ENCODE measurements around the gene FNIP1.
"Not testable (repeated sequence)": the region's sequence is repeated elsewhere in the genome, so short reads cannot be mapped to it uniquely, and the experiment has no call there.

The FNIP1 gene

GRCh38 chr5:131786036-131786435 is 10.8 kb downstream of the FNIP1 start:
- no peak overlapping the region for H3K27ac ChIP-seq
- TF ChIP-seq CTCF (conservative IDR thresholded peaks at IDR 0.05), result no peak
- TF ChIP-seq ZFX (IDR thresholded peaks at IDR 0.05), result no peak

- H3K27ac ChIP-seq, result no peak overlapping the region
- TF ChIP-seq CTCF (conservative IDR thresholded peaks at IDR 0.05) (no peak), ZFX (IDR thresholded peaks at IDR 0.05) (no peak)
These were observed 12.9 kb downstream of the FNIP1 start for GRCh38 chr5:131783874-131784273.

- no peak overlapping the region for H3K27ac ChIP-seq
- TF ChIP-seq CTCF (conservative IDR thresholded peaks at IDR 0.05) (no peak), ZFX (IDR thresholded peaks at IDR 0.05) (no peak)
These were observed 13.5 kb downstream of the FNIP1 start for GRCh38 chr5:131783357-131783756.

GRCh38 chr5:131782717-131783116 is 14.1 kb downstream of the FNIP1 start:
- no peak for TF ChIP-seq CTCF (conservative IDR thresholded peaks at IDR 0.05)
- no peak for TF ChIP-seq ZFX (IDR thresholded peaks at IDR 0.05)
- no peak overlapping the region for H3K27ac ChIP-seq

GRCh38 chr5:131778141-131778540 is 18.7 kb downstream of the FNIP1 start:
- not testable (repeated sequence) for H3K27ac ChIP-seq

GRCh38 chr5:131776450-131776849 is 20.4 kb downstream of the FNIP1 start:
- no peak overlapping the region for H3K27ac ChIP-seq
- no peak for TF ChIP-seq ZFX (IDR thresholded peaks at IDR 0.05)
- TF ChIP-seq CTCF (conservative IDR thresholded peaks at IDR 0.05), result no peak

GRCh38 chr5:131774652-131775367 is 22.0 kb downstream of the FNIP1 start:
- TF ChIP-seq CTCF (conservative IDR thresholded peaks at IDR 0.05) (no peak), ZFX (IDR thresholded peaks at IDR 0.05) (no peak)
- H3K27ac ChIP-seq, result no peak overlapping the region

GRCh38 chr5:131773805-131774204 is 23.0 kb downstream of the FNIP1 start:
- peak overlapping the region; percentile 68; the same call in 1 of the 2 replicates for H3K27ac ChIP-seq
- TF ChIP-seq CTCF (conservative IDR thresholded peaks at IDR 0.05), result no peak
- TF ChIP-seq ZFX (IDR thresholded peaks at IDR 0.05), result no peak

All from C4-2B (cell line).